K562 (cell line): ENCODE results near the gene OOSP3.

Source experiments
- FOXK1 ChIP-seq: sonication (generic); formaldehyde crosslinking; IDR thresholded peaks from 2 replicates; pipeline ENCODE4 v1.8.0; 2022; ENCODE audit warnings: missing genetic modification reagents, mild to moderate bottlenecking, borderline replicate concordance
- GATAD2A ChIP-seq: fragments of 450-650 bp; IDR thresholded peaks from 2 replicates; pipeline ENCODE4 v1.6.1; 2017
- KAT8 ChIP-seq: fragments of 450-650 bp; IDR thresholded peaks from 2 replicates; pipeline ENCODE4 v1.6.1; 2016; ENCODE audit warnings: low read depth, mild to moderate bottlenecking
- MBD2 ChIP-seq: sonication (generic); IDR thresholded peaks from 2 replicates; pipeline ENCODE4 v1.6.1; 2016; ENCODE audit warnings: low read depth, borderline replicate concordance
- SP1 ChIP-seq: sonication (generic); formaldehyde crosslinking; IDR thresholded peaks from 2 replicates; pipeline ENCODE4 v1.8.1; 2022; ENCODE audit warnings: mild to moderate bottlenecking, missing genetic modification reagents
- ZNF592 ChIP-seq: fragments of 450-650 bp; IDR thresholded peaks from 2 replicates; pipeline ENCODE4 v1.6.1; 2017; ENCODE audit warnings: antibody characterized with exemption, mild to moderate bottlenecking

GRCh38 chr11:59938132-59938531 lies 59.5 kb downstream of the OOSP3 start, which contains the start of gene OOSP1:
- no peak for TF ChIP-seq MBD2
- no peak for TF ChIP-seq ZNF592
- TF ChIP-seq SP1 (CRISPR knock-in tag), result no peak
- no peak for TF ChIP-seq FOXK1
- TF ChIP-seq GATAD2A, result no peak
- no peak for TF ChIP-seq KAT8
